BJ (cell line): Measurements from ENCODE around the gene PKD2. TPM values are rescaled to one million over a fixed set of nuclear protein-coding genes. Genes with fewer than 3 reads are reported as not detected.
A peak's percentile ranks its signal among the peaks of the same experiment; 100 is the strongest.

Source experiments
- CTCF ChIA-PET: fragments of 350-600 bp; formaldehyde crosslinking; extraction: SDS; loops from one replicate; lab custom pipeline; 2021; ENCODE audit warnings: antibody characterized with exemption, inconsistent platforms; lab: Yijun Ruan, JAX
- POLR2A ChIA-PET: fragments of 300-600 bp; sonication (Branson Sonifier 250); formaldehyde crosslinking; extraction: SDS; loops from one replicate; lab custom pipeline; 2021; ENCODE audit warnings: antibody characterized with exemption; lab: Charles Lee
- DNase-seq: peaks from one replicate; pipeline ENCODE4 v3.0.0-alpha.2; 2011; ENCODE audit warnings: low read depth
- H3K27me3 ChIP-seq: 2 replicates; pipeline ENCODE4 v1.6.0; 2011; ENCODE audit warnings: low read length; ENCODE audit not compliant: control insufficient read depth, insufficient read depth
- H3K36me3 ChIP-seq: 2 replicates; pipeline ENCODE4 v1.5.1; 2011; ENCODE audit warnings: low read length; ENCODE audit not compliant: control insufficient read depth, insufficient read depth
- H3K4me3 ChIP-seq: 2 replicates; pipeline ENCODE4 v1.5.1; 2011; ENCODE audit warnings: low read depth, mild to moderate bottlenecking, control low read depth, low read length
- polyA plus RNA-seq: library from polyadenylated mRNA; depleted of rRNA; stranded (reverse); fragments of >200 nt; gene quantifications from 2 replicates; pipeline ENCODE4 v1.2.3, GENCODE V29; 2011
- TF ChIP-seq, protein P1 (sequence below): IDR thresholded peaks from 2 replicates; pipeline ENCODE4 v1.5.1; 2011; ENCODE audit warnings: low read depth, mild to moderate bottlenecking, control low read depth, inconsistent platforms, low read length, moderate library complexity; ENCODE audit not compliant: insufficient read depth

The PKD2 gene
- polyA plus RNA-seq, 1 experiment: 67.0 TPM

- POLR2A ChIA-PET: no interaction called here
- TF ChIP-seq, protein P1, sequence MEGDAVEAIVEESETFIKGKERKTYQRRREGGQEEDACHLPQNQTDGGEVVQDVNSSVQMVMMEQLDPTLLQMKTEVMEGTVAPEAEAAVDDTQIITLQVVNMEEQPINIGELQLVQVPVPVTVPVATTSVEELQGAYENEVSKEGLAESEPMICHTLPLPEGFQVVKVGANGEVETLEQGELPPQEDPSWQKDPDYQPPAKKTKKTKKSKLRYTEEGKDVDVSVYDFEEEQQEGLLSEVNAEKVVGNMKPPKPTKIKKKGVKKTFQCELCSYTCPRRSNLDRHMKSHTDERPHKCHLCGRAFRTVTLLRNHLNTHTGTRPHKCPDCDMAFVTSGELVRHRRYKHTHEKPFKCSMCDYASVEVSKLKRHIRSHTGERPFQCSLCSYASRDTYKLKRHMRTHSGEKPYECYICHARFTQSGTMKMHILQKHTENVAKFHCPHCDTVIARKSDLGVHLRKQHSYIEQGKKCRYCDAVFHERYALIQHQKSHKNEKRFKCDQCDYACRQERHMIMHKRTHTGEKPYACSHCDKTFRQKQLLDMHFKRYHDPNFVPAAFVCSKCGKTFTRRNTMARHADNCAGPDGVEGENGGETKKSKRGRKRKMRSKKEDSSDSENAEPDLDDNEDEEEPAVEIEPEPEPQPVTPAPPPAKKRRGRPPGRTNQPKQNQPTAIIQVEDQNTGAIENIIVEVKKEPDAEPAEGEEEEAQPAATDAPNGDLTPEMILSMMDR: no peak
Measured at GRCh38 chr4:87966095-87966496, 41.3 kb upstream of the PKD2 start.

DNA sequence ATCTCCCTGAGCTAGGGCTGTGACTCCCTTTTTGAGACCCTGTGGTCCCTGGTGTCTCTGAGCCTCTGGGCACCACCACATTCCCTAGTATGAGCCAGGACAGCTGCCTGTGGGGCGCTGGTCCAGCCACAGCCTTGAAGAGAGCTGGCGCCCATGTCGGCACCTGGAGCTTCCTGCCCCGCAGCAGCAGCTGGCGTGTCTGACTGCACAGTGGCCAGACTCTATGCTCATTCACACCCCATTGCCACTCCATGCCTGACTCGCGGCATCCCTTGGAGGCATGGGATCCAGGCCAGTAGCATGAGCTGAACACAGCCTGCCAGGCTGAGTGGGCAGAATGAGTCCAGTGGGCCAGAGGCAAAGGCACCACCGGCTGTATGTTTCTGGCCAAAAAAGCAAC lies 40.2 kb upstream of the PKD2 start:
- TF ChIP-seq, protein P1: no peak
- CTCF ChIA-PET: interaction anchor here (0.8 to 1.3 kb wide), 3 partner anchors 95 to 244 kb away, joined by 3 read pairs; no protein-coding TSS in a partner anchor
- no peaks in the 10 kb centered on the region for H3K36me3 ChIP-seq
- H3K27me3 ChIP-seq: no peaks in the 10 kb centered on the region
- H3K4me3 ChIP-seq: no peak overlapping the region
- DNase-seq: no peak
- POLR2A ChIA-PET: no interaction called here

More at GRCh38 chr4:87966095-87966496, 41.3 kb upstream of the PKD2 start:
- CTCF ChIA-PET: interaction anchor here (0.9 to 1.3 kb wide), 3 partner anchors 21 to 245 kb away, joined by 3 read pairs; no protein-coding TSS in a partner anchor
- Histone ChIP-seq H3K36me3 (no peaks in the 10 kb centered on the region), H3K4me3 (no peak overlapping the region), H3K27me3 (no peaks in the 10 kb centered on the region)
- DNase-seq: no peak

GRCh38 chr4:87970121-87970520 lies 37.3 kb upstream of the PKD2 start:
- TF ChIP-seq, protein P1: no peak
- ChIA-PET POLR2A (interaction anchor here (0.6 kb wide), 1 partner anchor 10 kb away, joined by 3 read pairs; no protein-coding TSS in a partner anchor), CTCF (interaction anchor here (1.1 to 1.5 kb wide), 3 partner anchors 117 to 242 kb away, joined by 3 read pairs; no protein-coding TSS in a partner anchor)

DNA sequence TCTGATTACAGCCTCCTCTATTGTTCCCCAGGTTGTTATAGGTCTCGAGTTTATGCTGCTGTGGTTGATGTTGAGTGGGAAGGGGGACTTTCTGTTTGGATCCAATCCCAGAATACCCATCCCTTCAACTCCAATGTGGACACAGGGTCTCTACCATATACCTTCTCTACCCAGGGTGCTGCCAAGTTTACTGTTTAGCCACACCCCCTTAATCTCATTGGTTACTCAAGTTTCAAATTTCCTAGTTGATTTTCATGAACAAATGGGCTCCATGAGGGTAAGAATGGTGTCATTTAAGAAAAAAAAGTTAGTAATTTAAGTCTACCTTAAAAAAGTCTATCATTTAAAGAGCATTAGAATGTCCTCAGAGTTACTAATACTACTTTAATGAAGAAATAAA lies 35.6 kb upstream of the PKD2 start:
- ChIA-PET POLR2A (no interaction called here), CTCF (interaction anchor here (3.0 kb wide), 1 partner anchor 118 kb away, joined by 23 read pairs; no protein-coding TSS in a partner anchor)
- TF ChIP-seq, protein P1: no peak
- Histone ChIP-seq H3K36me3 (no peaks in the 10 kb centered on the region), H3K4me3 (no peak overlapping the region), H3K27me3 (no peaks in the 10 kb centered on the region)
- DNase-seq: no peak

More at GRCh38 chr4:87970121-87970520, 37.3 kb upstream of the PKD2 start:
- no peaks in the 10 kb centered on the region for H3K27me3 ChIP-seq
- no peaks in the 10 kb centered on the region for H3K36me3 ChIP-seq
- no peak for DNase-seq
- H3K4me3 ChIP-seq: no peak overlapping the region

DNA sequence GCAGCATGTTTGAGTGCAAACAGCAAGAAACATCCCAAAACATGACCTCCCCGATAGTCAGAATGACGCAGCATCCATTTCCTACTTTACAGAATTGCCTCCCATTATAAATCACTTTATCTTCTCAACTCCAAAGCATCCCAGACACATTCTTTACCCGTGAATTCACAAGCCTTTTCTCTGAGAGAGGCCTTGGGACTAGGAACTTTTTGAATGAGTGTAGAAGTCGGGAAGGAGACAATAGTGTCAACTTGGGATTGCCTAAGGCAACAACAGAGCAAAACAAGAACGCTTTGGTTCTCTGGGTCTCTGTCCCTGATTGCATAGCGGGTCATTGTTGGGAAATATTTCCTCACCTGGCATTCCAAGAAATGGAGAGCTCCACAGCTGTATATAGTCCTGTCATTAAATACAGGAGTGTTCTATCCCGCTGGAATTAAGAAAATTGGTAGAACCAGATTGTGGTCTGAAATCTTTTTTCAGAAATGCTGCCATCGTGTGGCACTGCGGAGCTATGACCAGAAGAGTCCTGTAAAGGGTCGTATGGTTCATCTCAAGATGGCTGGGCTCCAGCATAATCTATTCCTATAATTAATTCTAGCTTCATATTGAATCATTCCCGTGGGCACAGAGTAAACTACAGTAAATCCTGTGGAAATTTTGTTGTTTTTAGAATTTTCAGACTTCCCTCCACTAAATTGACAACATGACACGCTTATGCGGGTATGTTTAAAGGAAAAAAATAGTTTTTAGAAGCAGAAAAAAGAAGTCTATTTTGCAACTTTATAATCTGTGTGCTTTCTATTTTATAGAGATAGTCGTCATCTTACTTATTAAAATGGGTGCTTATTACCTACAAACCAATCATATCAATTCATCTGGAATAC lies 33.9 kb upstream of the PKD2 start:
- peak overlapping the region; percentile 17; the same call in 1 of the 2 replicates for H3K4me3 ChIP-seq
- POLR2A ChIA-PET: no interaction called here

More for the DNA sequence above, 33.9 kb upstream of the PKD2 start:
- Histone ChIP-seq H3K36me3 (no peaks in the 10 kb centered on the region), H3K27me3 (no peaks in the 10 kb centered on the region)
- DNase-seq: peak; percentile 84
- CTCF ChIA-PET: interaction anchor here (0.6 to 3.0 kb wide), 16 partner anchors 10 to 429 kb away, joined by 3 to 23 read pairs (median 6); no protein-coding TSS in a partner anchor
- TF ChIP-seq, protein P1: peak; percentile 83
